Measurements from ENCODE around the gene SEPTIN10. TPM values are rescaled to one million over a fixed set of nuclear protein-coding genes. Genes with fewer than 3 reads are reported as not detected.

SEPTIN10 gene
- total and polyA plus RNA-seq, 2 of the 8 experiments (the other 6 are each of a cell fraction or from before 2014, with no cell fraction given), result 23.7 to 101 TPM

GRCh38 chr2:109591206-109591605, 22.6 kb downstream of the SEPTIN10 start:
- H4K91ac ChIP-seq (replicated peaks; ENCODE audit: insufficient read length, low read length), result no peak overlapping the region
- no peak overlapping the region for H3K9ac ChIP-seq (replicated peaks in 1 of 4; ENCODE audit: extremely low read depth in 1 of 4, low read depth in 3 of 4, low read length in 3 of 4)
- ChIA-PET POLR2A (ENCODE audit: partially characterized antibody) (no interaction called here), CTCF (ENCODE audit: partially characterized antibody) (no interaction called here)
- no peak overlapping the region for H2BK15ac ChIP-seq (ENCODE audit: low read length)
- H3K23ac ChIP-seq (ENCODE audit: insufficient read length), result no peak overlapping the region
- peaks cover 0 to 31% of the 10 kb centered on the region in 2 experiments; a peak in 2 of 4 replicates for H3K79me2 ChIP-seq (ENCODE audit: control insufficient read depth in 1 of 2, insufficient read depth in 2 of 2, low read length in 2 of 2)
- peaks cover 2% of the 10 kb centered on the region; the same call in 1 of the 2 replicates for H3K79me1 ChIP-seq (ENCODE audit: low read depth, low read length)
- H3K36me3 ChIP-seq (ENCODE audit: control insufficient read depth in 2 of 4, insufficient read depth in 4 of 4, low read length in 3 of 4), result no peaks in the 10 kb centered on the region; a peak in 1 of 8 replicates
- no peak overlapping the region for H2BK20ac ChIP-seq (ENCODE audit: low read length)
- H4K20me1 ChIP-seq (replicated peaks in 1 of 2; ENCODE audit: control insufficient read depth in 1 of 2, insufficient read depth in 2 of 2, low read length in 2 of 2), result peaks cover 2 to 6% of the 10 kb centered on the region in 2 experiments
- TF ChIP-seq CEBPB (IDR thresholded peaks at IDR 0.05; ENCODE audit: low read depth, low read length) (no peak), CBX8 (IDR thresholded peaks at IDR 0.05; ENCODE audit: borderline replicate concordance, low read depth, low read length) (no peak), TCF12 (IDR thresholded peaks at IDR 0.05; ENCODE audit: low read depth, low read length) (no peak), GABPA (IDR thresholded peaks at IDR 0.05; ENCODE audit: borderline replicate concordance, insufficient read depth, low read length) (no peak), ASH2L (IDR thresholded peaks at IDR 0.05; ENCODE audit: low read length) (no peak)
- H3K27me3 ChIP-seq (replicated peaks in 1 of 4; ENCODE audit: control insufficient read depth in 3 of 4, extremely low read depth in 1 of 4, insufficient read depth in 3 of 4, low read length in 3 of 4), result no peaks in the 10 kb centered on the region
- H3K4ac ChIP-seq (replicated peaks; ENCODE audit: insufficient read length, low read depth, low read length), result no peak overlapping the region
- H2AFZ ChIP-seq (ENCODE audit: low read length), result no peak overlapping the region
- H3K4me1 ChIP-seq (replicated peaks in 1 of 4; ENCODE audit: control insufficient read depth in 3 of 4, insufficient read depth in 4 of 4, low read length in 3 of 4), result no peaks in the 10 kb centered on the region
- H2AK5ac ChIP-seq (ENCODE audit: low read depth, low read length), result no peak overlapping the region
- no peak for DNase-seq (ENCODE audit: low read depth in 1 of 2, low spot score in 2 of 2)
- no peak for FAIRE-seq
- no peak overlapping the region for H3K4me3 ChIP-seq (ENCODE audit: extremely low read depth in 1 of 4, insufficient read depth in 2 of 4, low read depth in 3 of 4, low read length in 4 of 4)
- H2BK12ac ChIP-seq (ENCODE audit: low read depth, low read length), result no peak overlapping the region
- H3K9me3 ChIP-seq (ENCODE audit: insufficient read depth in 2 of 2, low read depth in 1 of 2, low read length in 1 of 2), result no peaks in the 10 kb centered on the region
- H3K4me2 ChIP-seq (ENCODE audit: insufficient read depth in 1 of 2, low read depth in 2 of 2, low read length in 2 of 2), result no peak overlapping the region
- H4K8ac ChIP-seq (ENCODE audit: extremely low read depth, insufficient read depth, low read length), result no peak overlapping the region
- H3K23me2 ChIP-seq (ENCODE audit: low read depth, low read length), result no peaks in the 10 kb centered on the region
- no peak overlapping the region for H3K14ac ChIP-seq (ENCODE audit: insufficient read length)
- H3K27ac ChIP-seq (ENCODE audit: low read depth, low read length), result no peak overlapping the region
- H4K5ac ChIP-seq (ENCODE audit: insufficient read length, low read depth, low read length), result no peak overlapping the region
- H2BK5ac ChIP-seq (ENCODE audit: low read depth, low read length), result no peak overlapping the region
- H2BK120ac ChIP-seq (replicated peaks; ENCODE audit: low read depth, low read length), result no peak overlapping the region
- no peak overlapping the region for H3K18ac ChIP-seq (ENCODE audit: extremely low read depth, low read length)
- peak overlapping the region; percentile 30 for H3K56ac ChIP-seq (replicated peaks; ENCODE audit: insufficient read length, low read depth, low read length)

Measured in H1 (cell line).